Stimulated activated CD4-positive, alpha-beta T cell treated with anti-CD3 and anti-CD28 coated beads, TNF-alpha, amount 100 ng/mL, for 48 hours (primary cell): Measurements from ENCODE around the gene C9orf152.
"Not testable (repeated sequence)": the region's sequence is repeated elsewhere in the genome, so short reads cannot be mapped to it uniquely, and the experiment has no call there.

Experiments used
- DNase-seq, 3 donors: peaks; one replicate each; pipeline ENCODE4 v3.0.0-alpha.2; 2020; ENCODE audit warnings: low read depth in 3 of 3

C9orf152 gene

DNA sequence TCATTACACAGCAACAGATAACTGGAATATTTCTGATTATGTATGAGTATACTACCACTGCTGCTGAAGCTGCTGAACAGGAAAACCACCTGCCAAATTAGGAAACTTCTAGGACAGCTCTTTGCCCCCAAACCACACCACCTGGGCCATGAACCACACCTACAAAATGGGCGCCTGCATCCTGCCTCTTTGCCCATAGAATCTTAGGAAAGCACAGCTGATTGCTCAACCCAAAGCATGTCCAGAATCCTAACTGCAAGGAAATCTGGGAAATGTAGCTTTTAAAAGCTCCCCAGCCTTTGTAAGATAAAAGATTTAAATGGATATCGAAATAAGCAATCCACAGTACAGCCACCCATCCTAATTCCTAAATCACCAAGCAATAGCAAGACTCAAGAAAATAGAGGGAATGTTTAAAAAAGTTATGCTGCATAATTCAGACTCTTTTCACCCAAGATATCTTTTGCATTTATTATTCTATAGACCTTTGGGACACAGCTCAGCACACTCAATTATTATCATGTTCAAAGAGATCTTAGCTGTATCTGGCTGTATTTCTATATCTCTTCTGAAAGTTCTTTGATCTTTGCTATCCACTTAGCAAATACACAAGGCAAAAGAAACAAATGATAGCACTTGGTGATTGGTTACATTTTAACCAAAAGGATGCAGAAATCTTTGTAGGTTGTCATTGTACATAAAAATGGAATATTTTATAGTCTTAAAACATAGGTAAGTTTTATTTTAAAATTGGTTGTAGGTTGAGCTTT lies 6.8 kb upstream of the C9orf152 start:
- DNase-seq = no peak

DNA sequence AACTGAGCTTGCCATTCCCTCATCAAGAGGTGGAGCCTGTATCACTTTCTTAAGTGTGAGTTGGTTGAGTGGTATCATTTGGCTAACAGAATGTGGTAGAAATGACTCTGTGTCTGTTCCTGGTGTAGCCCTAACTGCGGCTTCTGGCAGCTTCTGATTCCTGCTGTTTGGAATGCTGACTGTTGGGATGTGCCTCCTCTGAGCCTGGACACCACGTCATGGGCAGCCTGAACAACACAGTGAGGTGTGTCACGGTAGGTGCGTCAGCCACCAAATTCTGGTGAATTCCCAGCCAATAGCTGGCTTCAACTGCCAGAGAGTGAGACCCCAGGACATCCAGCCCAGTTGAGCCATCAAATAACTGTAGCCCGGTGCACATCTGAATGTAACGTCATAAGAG lies 6.1 kb upstream of the C9orf152 start:
- no peak for DNase-seq

DNA sequence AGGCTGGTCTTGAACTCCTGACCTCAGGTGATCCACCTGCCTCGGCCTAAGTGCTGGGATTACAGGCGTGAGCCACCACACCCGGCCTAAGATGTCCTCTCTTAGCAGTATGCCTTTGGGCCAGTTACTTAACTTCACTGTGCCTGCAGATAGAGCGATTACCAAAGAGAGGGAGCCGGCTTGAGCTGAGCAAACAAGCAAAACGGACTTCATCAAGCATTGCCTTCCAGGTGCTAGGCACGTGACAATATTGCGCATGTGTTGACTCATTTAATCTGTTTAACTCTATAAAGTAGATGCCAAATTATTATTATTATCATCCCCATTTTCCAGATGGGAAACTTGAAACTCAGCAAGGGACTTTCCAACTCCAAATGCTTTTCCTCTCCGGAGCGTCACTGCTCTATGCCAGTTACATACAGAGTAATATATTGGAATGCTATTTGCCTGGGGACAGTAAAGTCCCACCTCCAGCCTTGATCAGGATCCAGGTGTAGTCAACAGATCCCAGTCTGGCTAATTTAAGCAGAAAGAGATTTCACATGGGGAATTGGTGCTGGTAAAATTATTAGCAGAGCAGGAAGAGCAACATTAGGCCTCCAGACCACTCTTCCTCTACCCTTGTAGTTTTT lies 5.6 kb upstream of the C9orf152 start:
- DNase-seq = no peak

DNA sequence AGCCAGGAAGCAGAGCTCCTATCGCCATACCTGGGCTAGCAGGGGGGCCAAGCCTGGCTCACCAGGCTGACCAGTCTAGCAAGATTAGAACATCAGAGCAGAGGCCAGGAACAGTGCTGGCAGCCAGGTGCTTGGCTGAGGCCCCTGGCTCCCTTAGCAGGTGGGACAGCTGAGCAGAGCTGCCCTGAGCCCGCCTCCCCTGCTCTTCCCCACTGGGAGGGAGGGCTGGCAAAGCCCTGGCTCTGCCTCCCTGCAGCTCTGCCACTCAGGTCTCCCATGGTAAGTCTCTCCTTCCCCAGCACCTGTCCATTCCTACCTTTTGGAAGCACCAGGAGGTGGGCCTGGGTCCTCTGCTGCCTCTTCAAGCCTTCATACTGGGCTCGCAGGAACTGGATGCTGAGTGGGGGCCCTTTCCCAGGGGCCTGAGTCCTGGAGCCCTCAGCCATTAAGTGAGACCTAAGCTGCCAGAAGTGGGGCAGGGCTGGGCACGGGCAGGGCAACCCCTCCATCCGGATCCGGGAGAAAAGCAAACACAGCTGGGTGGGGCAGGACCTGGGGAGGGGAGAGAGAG lies 803 bp downstream of the C9orf152 start:
- no peak for DNase-seq

DNA sequence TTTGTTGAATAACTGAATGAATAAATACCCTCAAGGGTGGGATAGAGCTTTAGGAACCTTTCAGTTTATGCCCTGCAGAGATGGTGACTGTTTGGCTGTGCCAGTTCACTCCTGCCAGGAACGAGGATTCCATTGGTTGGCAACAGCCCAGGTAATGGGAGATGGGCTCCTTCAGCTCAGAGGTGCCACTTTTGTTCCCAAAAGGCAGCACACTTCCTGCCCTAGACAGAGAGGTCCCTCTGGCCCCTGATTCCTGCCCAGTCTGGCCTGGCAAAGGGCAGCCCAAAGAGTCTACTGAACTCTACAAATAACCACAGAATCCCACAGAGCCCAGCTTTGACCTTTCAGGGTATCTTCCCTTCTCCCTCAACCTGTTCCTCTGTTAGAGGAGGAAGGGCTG lies 1.6 kb downstream of the C9orf152 start:
- DNase-seq = no peak

DNA sequence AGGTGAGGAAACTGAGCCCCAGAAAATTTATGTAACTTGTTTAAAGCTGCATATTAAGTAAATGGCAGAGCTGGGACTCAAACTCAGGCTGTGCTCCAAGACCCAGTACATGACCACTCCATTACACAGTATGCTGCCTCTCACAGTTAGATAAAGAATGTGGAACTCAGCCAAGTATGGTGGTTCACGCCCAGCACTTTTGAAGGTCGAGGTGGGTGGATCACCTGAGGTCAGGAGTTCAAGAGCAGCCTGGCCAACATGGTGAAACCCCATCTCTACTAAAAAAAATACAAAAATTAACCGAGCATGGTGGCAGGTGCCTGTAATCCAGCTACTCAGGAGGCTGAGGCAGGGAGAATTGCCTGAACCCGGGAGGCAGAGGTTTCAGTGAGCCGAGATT lies 2.3 kb downstream of the C9orf152 start:
- not testable (repeated sequence) for DNase-seq

DNA sequence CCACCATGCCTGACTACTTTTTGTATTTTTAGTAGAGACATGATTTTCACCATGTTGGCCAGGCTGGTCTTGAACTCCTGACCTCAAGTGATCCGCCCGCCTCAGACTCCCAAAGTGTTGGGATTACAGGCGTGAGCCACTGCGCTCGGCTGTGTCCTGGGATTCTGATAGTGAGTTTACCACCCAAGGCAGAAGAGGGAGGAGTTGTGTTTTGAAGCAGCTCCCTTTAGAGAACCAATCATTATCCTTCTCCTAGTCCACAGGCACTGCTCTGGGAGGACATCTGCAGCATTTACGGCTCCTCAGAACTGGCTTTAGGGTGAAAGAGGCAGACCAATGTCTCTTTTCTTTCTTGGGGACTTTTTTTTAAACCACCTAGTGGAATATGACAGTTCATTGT lies 5.7 kb downstream of the C9orf152 start:
- DNase-seq = no peak

DNA sequence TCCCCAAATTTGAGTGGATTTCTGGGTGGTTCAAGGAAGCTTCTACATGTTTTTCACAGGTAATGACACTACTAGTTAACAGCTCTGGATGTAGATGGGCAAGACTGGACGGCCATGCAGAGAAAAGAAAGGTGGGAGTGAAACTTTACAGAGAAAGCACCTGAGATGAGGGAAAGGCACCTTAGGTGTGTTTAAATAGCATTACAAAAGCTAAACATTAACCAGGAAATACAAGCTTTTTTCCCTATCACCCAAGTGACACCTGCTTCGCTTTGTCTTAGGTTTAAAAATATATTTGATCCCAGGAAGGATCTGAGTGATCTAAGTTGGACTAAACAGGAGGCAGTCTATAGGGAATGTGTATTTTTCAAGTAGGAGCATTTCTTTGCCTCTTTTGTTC lies 8.3 kb downstream of the C9orf152 start:
- no peak for DNase-seq

DNA sequence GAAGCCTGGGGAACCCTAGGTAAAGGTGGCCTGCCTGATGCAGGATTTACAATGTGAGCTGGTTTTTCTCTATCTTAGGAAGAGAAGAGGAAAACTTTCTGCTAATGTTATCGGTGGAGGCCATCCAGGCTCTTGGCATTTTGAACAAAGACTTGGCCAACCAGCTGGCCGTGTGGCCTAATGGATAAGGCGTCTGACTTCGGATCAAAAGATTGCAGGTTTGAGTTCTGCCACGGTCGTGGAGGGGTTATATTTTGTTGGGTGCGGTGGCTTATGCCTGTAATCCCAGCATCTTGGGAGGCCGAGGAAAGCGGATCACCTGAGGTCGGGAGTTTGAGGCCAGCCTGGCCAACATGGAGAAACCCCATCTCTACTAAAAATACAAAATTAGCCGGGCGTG lies 9.6 kb downstream of the C9orf152 start:
- DNase-seq = no peak

DNA sequence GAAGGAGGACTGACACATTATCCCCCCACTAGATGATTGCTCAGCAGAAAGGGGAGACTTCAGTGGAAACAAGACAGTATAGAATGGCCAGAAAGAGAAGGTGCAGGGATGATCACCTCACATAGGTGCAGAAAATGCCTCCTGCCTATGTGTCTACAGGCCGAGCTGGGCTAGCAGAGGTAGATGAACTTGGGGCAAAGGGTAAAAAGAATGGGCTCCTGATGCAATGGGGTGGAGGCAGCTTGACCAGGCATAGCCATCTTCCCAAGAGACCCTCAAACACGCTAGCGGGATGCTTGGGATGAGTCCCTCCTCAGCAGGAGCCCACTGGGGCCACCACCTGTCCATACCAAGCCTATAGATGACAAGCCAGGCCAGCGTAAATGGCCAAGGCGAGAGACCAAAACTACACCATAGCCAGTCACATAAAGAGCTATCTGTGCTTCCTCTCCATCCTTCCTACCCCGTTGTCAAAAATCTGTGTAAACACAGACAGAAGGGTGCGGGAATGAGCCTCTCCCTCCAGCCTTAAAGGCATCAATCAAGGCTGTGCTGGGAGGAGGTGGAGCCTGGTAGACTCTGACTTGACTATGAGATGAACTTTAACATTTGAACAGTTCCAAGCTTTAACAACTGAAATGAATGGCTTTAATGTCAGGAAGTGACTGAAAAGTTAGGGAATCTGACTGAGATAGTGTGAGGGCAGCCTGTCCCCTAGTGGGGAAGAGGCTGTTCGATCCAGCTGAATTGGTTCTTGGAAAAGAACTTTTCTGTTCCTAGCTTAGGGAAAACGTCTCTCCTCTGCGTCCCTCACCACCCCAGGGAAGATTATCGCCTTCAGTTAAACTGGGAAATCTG lies 10.4 kb downstream of the C9orf152 start:
- DNase-seq = no peak

DNA sequence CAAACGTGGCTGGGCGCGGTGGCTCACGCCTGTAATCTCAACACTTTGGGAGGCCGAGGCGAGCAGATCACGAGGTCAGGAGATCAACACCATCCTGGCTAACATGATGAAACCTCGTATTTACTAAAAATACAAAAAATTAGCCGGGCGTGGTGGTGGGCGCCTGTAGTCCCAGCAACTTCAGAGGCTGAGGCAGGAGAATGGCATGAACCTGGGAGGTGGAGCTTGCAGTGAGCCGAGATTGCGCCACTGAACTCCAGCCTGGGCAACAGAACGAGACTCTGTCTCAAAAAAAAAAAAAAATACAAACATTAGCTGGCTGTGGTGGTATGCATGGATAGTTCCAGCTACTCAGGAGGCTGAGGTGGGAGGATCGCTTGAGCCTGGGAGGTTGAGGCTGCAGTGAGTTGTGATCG lies 11.9 kb downstream of the C9orf152 start:
- DNase-seq = not testable (repeated sequence)

DNA sequence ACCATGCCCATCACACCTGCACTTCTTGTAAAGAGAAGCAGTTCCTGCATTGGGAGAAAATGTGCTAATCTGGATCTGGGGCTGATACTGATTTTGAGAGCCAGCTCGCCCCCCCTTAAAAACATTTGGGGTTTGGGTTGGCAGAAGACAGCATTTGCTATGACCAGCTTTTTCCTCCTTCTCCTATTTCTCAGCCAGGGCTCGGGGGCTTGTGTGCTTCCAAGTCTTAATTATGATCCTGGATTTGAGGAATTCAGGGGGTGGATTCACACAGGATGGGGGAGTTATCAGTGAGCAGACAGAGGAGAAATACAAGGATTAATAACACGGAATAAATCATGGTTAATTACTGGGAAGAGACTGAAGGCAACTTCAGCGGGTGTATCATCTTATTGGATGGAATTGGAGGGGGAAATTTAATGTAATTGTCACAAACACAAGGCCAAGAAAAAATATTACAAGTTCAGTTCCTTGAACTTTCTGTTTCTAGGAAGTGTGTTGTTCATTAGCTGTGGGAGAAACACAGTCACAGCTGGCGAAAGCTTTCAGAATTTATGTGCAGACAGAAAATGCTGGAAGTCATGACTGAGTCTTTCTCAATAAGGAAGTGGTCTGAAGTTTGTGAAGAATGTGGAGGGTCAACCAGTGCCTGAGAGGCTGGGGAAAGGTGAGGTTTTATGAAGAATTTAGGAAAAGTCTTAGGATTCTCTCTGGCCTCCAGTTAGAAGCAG lies 15.3 kb downstream of the C9orf152 start:
- DNase-seq = no peak

DNA sequence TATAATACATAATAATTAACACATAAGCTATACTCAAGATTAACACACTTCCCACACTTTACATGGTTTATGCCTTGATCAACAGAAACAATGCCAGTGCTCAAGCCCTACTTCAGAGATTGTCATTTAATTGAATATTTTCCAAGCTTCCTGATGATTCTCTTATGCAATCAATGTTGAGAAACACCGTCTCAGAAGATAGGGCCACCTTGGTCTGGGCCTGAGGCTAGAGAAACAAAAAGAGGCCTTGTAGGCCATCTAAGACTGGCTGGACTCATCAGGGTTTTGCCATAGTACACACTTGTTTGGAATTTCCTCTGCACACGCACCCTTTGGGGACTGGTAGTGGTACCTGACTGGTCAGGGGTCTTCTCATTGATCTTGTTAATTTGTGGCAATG lies 16.3 kb downstream of the C9orf152 start:
- DNase-seq = no peak

DNA sequence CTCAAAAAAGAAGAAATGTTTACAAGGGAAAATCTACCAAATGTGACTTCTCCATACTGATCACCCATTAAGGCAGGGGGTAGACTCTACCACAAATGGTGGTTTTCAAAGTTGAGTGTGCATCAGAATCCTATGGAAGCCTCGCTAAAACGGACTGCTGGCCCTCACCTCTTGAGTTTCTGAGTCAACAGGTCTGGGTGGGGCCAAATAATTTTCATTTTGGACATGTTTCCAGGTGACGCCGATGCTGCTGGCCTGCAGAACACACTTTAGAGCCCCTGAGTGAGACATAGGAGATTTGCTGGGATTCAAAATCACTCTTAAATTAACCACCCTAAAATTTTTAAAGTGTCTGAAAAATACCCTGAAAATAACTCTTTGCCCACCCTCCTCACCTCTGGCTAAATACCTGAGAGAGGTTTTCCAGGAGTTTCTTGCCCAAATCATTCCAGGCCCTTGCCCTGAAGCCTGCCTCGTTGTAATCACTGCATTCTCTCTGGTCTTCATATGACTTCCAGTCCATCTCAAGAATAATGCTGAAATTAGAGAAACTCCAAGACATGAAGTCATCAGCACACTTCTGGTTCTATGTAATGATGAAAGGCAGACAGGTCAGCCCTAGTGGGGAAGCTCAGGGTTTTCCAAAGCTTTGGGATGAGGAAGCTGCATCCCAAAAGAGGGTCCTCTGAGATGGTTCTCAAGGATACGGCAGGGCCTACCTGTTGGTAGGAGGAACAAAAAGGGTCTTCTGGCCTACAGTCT lies 18.2 kb downstream of the C9orf152 start:
- DNase-seq = no peak

DNA sequence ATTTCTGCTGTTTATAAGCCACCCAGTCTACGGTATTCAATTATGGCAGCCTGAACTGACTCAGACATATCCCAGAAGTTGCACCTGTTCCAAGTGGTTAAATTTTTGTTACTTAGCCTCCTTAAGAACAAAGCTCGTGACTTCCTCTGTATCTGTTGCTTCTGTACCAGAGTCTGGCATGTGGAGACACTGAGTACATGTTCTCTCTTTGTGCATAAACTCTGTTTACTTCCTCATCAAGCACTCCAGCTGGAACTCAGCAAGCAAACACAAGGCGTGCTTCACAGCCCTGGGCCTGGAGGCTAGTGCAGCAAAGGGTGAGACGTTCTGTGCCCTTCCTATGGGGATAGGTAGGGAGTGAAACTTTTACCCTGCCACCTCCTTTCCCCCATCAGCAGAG lies 19.0 kb downstream of the C9orf152 start:
- DNase-seq = no peak

DNA sequence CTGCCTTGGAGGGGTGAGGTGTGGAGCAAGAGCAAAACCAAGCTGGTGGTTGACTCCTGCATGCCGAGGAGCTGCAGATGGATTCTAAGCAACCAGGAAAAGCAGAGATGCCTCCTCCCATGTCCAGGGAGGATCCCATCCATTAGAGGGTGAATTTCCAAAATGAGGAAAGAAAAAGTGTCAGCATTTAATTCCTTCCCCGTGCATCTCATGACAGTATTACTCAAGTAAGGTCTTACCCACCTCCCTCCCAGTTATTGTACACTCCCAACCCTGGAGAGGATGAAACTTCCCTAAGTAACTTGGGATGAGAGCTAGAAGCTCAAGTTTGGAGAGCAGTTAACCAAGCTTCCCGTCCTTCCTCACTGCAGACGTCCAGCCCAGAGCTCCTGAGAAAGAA lies 19.9 kb downstream of the C9orf152 start:
- DNase-seq = no peak

DNA sequence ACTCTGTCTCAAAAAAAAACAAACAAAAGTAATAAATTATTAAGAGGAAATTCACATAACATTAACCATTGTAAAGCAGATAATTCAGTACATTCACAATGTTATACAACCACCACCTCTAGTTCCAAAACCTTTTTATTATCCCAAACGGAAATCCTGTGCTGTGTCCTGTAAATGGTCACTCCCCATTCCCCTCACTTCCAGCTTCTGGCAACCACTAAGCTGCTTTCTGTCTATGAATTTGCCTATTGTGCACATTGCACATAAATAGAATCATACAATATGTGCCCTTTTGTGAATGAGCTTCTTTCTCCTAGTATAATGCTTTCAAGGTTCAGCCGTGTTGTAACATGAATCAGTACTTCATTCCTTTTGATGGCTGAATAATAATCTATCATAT lies 20.8 kb downstream of the C9orf152 start:
- DNase-seq = no peak

DNA sequence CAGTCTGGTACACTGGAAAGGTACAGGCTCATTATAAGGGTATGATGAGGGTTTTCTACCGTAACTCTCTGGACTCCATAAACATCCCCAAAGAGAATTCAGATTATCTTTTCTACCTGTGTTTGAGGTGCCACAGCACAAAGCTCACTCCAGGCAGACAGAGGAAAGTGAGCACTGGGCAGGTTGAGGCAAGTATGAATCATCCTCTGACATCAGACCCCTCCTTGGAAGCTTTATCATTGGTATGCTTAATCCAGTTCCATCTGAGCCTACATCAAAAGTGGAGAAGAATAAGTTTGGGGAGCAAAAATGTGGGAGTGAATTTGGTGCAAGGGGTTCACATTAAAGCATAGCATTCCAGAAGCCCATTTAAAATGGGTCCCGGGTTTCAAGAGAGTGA lies 21.7 kb downstream of the C9orf152 start:
- DNase-seq = no peak

DNA sequence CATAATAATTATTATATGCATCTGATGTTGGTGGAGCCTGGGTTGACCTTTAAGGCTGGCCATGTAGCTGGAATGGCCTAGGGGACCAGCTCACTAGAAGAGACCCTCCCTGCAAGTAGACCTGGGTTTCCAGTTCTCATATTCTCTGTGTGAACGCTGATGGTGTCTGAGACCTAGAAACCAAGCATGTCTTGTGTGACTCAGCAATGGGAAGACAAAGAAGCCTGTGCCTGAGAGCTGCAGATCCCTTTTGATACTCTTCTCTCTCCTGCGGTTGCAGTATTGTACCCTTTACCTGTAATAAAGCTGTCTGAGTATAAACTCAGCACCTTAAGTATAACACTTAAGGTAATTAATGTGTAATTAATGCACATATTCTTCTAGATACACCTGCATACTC lies 22.2 kb downstream of the C9orf152 start:
- DNase-seq = no peak

DNA sequence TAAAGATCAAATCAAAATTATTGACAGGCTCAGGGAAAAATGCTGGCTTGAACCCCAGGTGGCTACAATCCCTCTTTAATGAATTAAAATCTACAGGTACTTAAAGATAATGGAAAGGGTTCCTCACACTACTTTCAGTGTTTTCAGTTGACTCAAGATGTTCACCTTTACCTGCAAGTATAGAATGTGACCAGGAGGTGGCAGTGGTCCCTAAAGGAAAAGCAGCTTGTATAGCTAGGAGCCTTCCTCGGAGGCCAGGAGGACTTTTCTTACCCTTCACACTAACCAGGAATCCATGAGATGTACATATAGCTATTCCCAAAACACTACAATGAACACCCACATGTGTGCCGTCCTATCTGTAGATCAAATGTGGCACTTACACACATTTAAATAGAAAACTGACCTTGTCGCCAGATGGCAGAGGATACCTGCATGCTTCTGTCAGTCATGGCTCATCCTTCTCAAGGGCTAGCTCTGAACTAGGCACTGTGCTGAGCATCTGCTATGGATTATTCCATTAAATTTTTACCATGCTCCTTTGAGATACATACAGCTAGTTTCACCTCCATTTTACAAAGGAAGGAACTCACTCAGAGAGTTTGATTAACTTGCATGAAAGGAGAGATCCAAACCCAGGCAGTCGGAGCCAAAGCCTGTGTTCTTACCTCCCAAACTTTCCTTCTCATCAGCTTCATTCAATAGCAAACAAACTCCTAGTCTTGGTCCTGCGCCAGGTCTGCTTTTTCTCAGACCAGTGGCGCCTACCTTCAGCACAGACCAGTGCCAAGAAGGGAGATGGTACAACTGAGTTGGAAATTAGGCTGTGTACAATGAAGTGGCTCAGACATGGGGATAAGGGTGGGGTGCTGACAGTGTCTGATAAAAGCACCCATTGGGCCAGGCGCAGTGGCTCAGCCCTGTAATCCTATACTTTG lies 24.5 kb downstream of the C9orf152 start:
- peak; percentile 21 to 45 (median 37) for DNase-seq
